Measurements from ENCODE around the gene DENND1A.
A peak's percentile ranks its signal among the peaks of the same experiment; 100 is the strongest.

DENND1A gene

GRCh38 chr9:123713282-123713681, 216.6 kb downstream of the DENND1A start:
- H3K27ac ChIP-seq: no peak overlapping the region
- DNase-seq (ENCODE audit: low read depth, low spot score): no peak

- no peak overlapping the region for H3K27ac ChIP-seq
Observed at GRCh38 chr9:123712399-123712798, 217.5 kb downstream of the DENND1A start.

GRCh38 chr9:123710299-123710698, 219.6 kb downstream of the DENND1A start:
- peak; percentile 34 for DNase-seq (ENCODE audit: low read depth, low spot score)
- H3K27ac ChIP-seq: no peak overlapping the region

More at GRCh38 chr9:123712399-123712798, 217.5 kb downstream of the DENND1A start:
- DNase-seq (ENCODE audit: low read depth, low spot score): no peak

- DNase-seq (ENCODE audit: low read depth, low spot score): no peak
- H3K27ac ChIP-seq: no peak overlapping the region
Observed at GRCh38 chr9:123702483-123702882, 227.4 kb downstream of the DENND1A start.

- DNase-seq (ENCODE audit: low read depth, low spot score): no peak
- no peak overlapping the region for H3K27ac ChIP-seq
Observed at GRCh38 chr9:123697686-123698085, 232.2 kb downstream of the DENND1A start.

GRCh38 chr9:123696476-123696875, 233.4 kb downstream of the DENND1A start:
- H3K27ac ChIP-seq: no peak overlapping the region
- no peak for DNase-seq (ENCODE audit: low read depth, low spot score)

- H3K27ac ChIP-seq: no peak overlapping the region
- DNase-seq (ENCODE audit: low read depth, low spot score): no peak
Observed at GRCh38 chr9:123695386-123695785, 234.5 kb downstream of the DENND1A start.

GRCh38 chr9:123691765-123692303, 238.1 kb downstream of the DENND1A start:
- no peak overlapping the region for H3K27ac ChIP-seq
- no peak for DNase-seq (ENCODE audit: low read depth, low spot score)

GRCh38 chr9:123689701-123690428, 240.1 kb downstream of the DENND1A start:
- no peak for DNase-seq (ENCODE audit: low read depth, low spot score)
- no peak overlapping the region for H3K27ac ChIP-seq

- DNase-seq (ENCODE audit: low read depth, low spot score): no peak
- no peak overlapping the region for H3K27ac ChIP-seq
Observed at GRCh38 chr9:123687246-123687751, 242.6 kb downstream of the DENND1A start.

- no peak for DNase-seq (ENCODE audit: low read depth, low spot score)
- no peak overlapping the region for H3K27ac ChIP-seq
Observed at GRCh38 chr9:123686829-123687192, 243.1 kb downstream of the DENND1A start.

- DNase-seq (ENCODE audit: low read depth, low spot score): peak; percentile 22
Observed at GRCh38 chr9:123686131-123686828, 243.6 kb downstream of the DENND1A start.

GRCh38 chr9:123685489-123686083, 244.3 kb downstream of the DENND1A start:
- DNase-seq (ENCODE audit: low read depth, low spot score): no peak
- no peak overlapping the region for H3K27ac ChIP-seq

More at GRCh38 chr9:123686131-123686828, 243.6 kb downstream of the DENND1A start:
- no peak overlapping the region for H3K27ac ChIP-seq

- no peak for DNase-seq (ENCODE audit: low read depth, low spot score)
- H3K27ac ChIP-seq: no peak overlapping the region
Observed at GRCh38 chr9:123684393-123685149, 245.4 kb downstream of the DENND1A start.

- no peak for DNase-seq (ENCODE audit: low read depth, low spot score)
- H3K27ac ChIP-seq: no peak overlapping the region
Observed at GRCh38 chr9:123682746-123683145, 247.2 kb downstream of the DENND1A start.

GRCh38 chr9:123680352-123680751, 249.6 kb downstream of the DENND1A start:
- H3K27ac ChIP-seq: no peak overlapping the region
- DNase-seq (ENCODE audit: low read depth, low spot score): no peak

GRCh38 chr9:123679330-123679987, 250.5 kb downstream of the DENND1A start:
- H3K27ac ChIP-seq: no peak overlapping the region
- no peak for DNase-seq (ENCODE audit: low read depth, low spot score)

GRCh38 chr9:123678878-123679329, 251.0 kb downstream of the DENND1A start:
- no peak for DNase-seq (ENCODE audit: low read depth, low spot score)
- no peak overlapping the region for H3K27ac ChIP-seq

- DNase-seq (ENCODE audit: low read depth, low spot score): no peak
- no peak overlapping the region for H3K27ac ChIP-seq
Observed at GRCh38 chr9:123678038-123678877, 251.7 kb downstream of the DENND1A start.

All from epithelial cell of prostate (primary cell).